Aorta (tissue), 5 donors: Measurements from ENCODE around the gene RXYLT1. TPM values are rescaled to one million over a fixed set of nuclear protein-coding genes. Genes with fewer than 3 reads are reported as not detected.
A peak's percentile ranks its signal among the peaks of the same experiment; 100 is the strongest.
"Not testable (repeated sequence)": the region's sequence is repeated elsewhere in the genome, so short reads cannot be mapped to it uniquely, and the experiment has no call there.

Source experiments
- ATAC-seq: fragments of 200-7000 bp; cut with Tn5 transposase; one replicate; pipeline ENCODE4 v1.9.1; 2022; ENCODE audit warnings: moderate library complexity; ENCODE audit not compliant: low FRiP score
- DNase-seq, 2 donors: peaks; one replicate each; pipeline ENCODE4 v3.0.0-alpha.2; 2020
- H3K27ac ChIP-seq, 2 donors: one replicate each; pipeline ENCODE4 v1.5.1; 2013; ENCODE audit warnings: low read length in 2 of 2, mild to moderate bottlenecking in 2 of 2, moderate library complexity in 2 of 2, control low read depth in 1 of 2, inconsistent platforms in 1 of 2, low read depth in 1 of 2
- H3K27me3 ChIP-seq, 2 donors: one replicate each; pipeline ENCODE4 v1.6.1; 2013; ENCODE audit warnings: control low read depth in 1 of 2, low read length in 1 of 2, mild to moderate bottlenecking in 1 of 2, moderate library complexity in 1 of 2; ENCODE audit not compliant: insufficient read depth in 2 of 2, control insufficient read depth in 1 of 2
- H3K36me3 ChIP-seq, 2 donors: one replicate each; pipeline ENCODE4 v1.6.1; 2013; ENCODE audit warnings: control low read depth in 1 of 2, low read length in 1 of 2, mild to moderate bottlenecking in 1 of 2; ENCODE audit not compliant: insufficient read depth in 2 of 2, control insufficient read depth in 1 of 2
- H3K4me1 ChIP-seq, 2 donors: one replicate each; pipeline ENCODE4 v1.6.1; 2013; ENCODE audit warnings: low read length in 2 of 2, control low read depth in 1 of 2, mild to moderate bottlenecking in 1 of 2, moderate library complexity in 1 of 2; ENCODE audit not compliant: insufficient read depth in 2 of 2, control insufficient read depth in 1 of 2
- H3K4me3 ChIP-seq, 2 donors: one replicate each; pipeline ENCODE4 v1.5.1; 2013; ENCODE audit warnings: low read length in 2 of 2, control low read depth in 1 of 2, mild to moderate bottlenecking in 1 of 2
- H3K9me3 ChIP-seq: one replicate; pipeline ENCODE4 v1.6.1; 2013; ENCODE audit warnings: mild to moderate bottlenecking, low read length; ENCODE audit not compliant: control insufficient read depth
- WGBS, 2 donors: extraction: QIAGEN DNeasy Blood & Tissue Kit; methylation state at CpG; one replicate each; pipeline ENCODE4 v1.1.7; 2013; 5-methylcytosine and 5-hydroxymethylcytosine counted together
- intact Hi-C, 2 donors: fragments of 100-400 bp; cut with DNase I; formaldehyde crosslinking; loops; one replicate each; pipeline versions ENCODE4 v1.14.2 to v1.15.0; 2022
- polyA plus RNA-seq, 2 donors: library from polyadenylated mRNA; stranded (reverse); fragments of 200-250 nt; gene quantifications; one replicate each; pipeline ENCODE4 v1.2.3, GENCODE V29; 2013
- total RNA-seq, 2 donors: library from RNA; stranded (reverse); fragmentation: NEBNext Ultra II Directional; extraction: Animal tissue kit (Norgen Biotek cat#: 25700); gene quantifications; one replicate each; pipeline ENCODE4 v1.2.1, GENCODE V29; 2021
- donor health status: healthy with polysubstance abuse.
- donor health status: Bipolar disorder and iron deficiency.
- donor health status: DM: no; HTN: no; CAD: no.
- donor health status: DM: no; HTN: no; CAD: no.
- donor health status: DM: yes; HTN: yes; CAD: no.

RXYLT1 gene
- total and polyA plus RNA-seq, 4 donors: 6.9 to 16.5 (median 12.9) TPM

- H3K9me3 ChIP-seq, DNase-seq, H3K4me3 ChIP-seq, H3K27me3 ChIP-seq, H3K27ac ChIP-seq, H3K36me3 ChIP-seq, H3K4me1 ChIP-seq, ATAC-seq: not testable (repeated sequence)
- intact Hi-C loops: loop anchor here (1.0 to 10.0 kb wide), 4 partner anchors 242 to 382 kb away; partner anchors contain the start of gene KICS2 (in 1 of the 2)
- 93 to 95% methylated on average over 17 of the region's 17 CpGs for WGBS, 2 donors
Observed at GRCh38 chr12:63842750-63843149, 63.0 kb downstream of the RXYLT1 start.

GRCh38 chr12:63843254-63843720, 63.6 kb downstream of the RXYLT1 start:
- 8 to 9% methylated on average over 28 of the region's 28 CpGs for WGBS, 2 donors
- ATAC-seq: no peak
- Histone ChIP-seq H3K36me3 (no peaks in the 10 kb centered on the region), H3K9me3 (no peaks in the 10 kb centered on the region), H3K4me1 (no peaks in the 10 kb centered on the region), H3K27me3 (no peaks in the 10 kb centered on the region), H3K4me3 (peak overlapping the region; percentile 60 to 84), H3K27ac (peak overlapping the region in 1 of 2 donors; percentile 77)
- DNase-seq: no peak
- intact Hi-C loops: loop anchor here (1.0 to 10.0 kb wide), 4 partner anchors 242 to 382 kb away; partner anchors contain the start of gene KICS2 (in 1 of the 2)

- Histone ChIP-seq H3K36me3 (no peaks in the 10 kb centered on the region), H3K27me3 (no peaks in the 10 kb centered on the region), H3K4me1 (no peaks in the 10 kb centered on the region), H3K27ac (peak overlapping the region; percentile 57 to 73), H3K4me3 (peak overlapping the region; percentile 60 to 84), H3K9me3 (no peaks in the 10 kb centered on the region)
- ATAC-seq (peak; percentile 95), DNase-seq (peak; percentile 94 to 96)
- intact Hi-C loops: loop anchor here (1.0 to 10.0 kb wide), 5 partner anchors 241 to 381 kb away; partner anchors contain the start of gene KICS2 (in 2 of the 2)
- WGBS, 2 donors: 0% methylated on average over 63 to 80 of the region's 80 CpGs
Observed at GRCh38 chr12:63843721-63844390, 64.1 kb downstream of the RXYLT1 start.

- H3K4me3 ChIP-seq: peak within 1 kb of the TSS; percentile 60 to 84
- DNase-seq: peak; percentile 76 to 89
- intact Hi-C loops: loop anchor here (1.0 to 10.0 kb wide), 4 partner anchors 240 to 380 kb away; partner anchors contain the start of gene KICS2 (in 2 of the 2)
Observed at GRCh38 chr12:63844391-63845341, 65.0 kb downstream of the RXYLT1 start, which contains the start of gene SRGAP1. Gene SRGAP1 (plus strand): TSS chr12:63844700. CDS start chr12:63844817, 117 bp downstream.

GRCh38 chr12:63845726-63846125, 66.0 kb downstream of the RXYLT1 start:
- Histone ChIP-seq H3K27me3 (no peaks in the 10 kb centered on the region), H3K4me3 (peak overlapping the region in 1 of 2 donors; percentile 60), H3K9me3 (no peaks in the 10 kb centered on the region), H3K27ac (no peak overlapping the region), H3K36me3 (no peaks in the 10 kb centered on the region), H3K4me1 (no peaks in the 10 kb centered on the region)
- WGBS, 2 donors: 61 to 64% methylated on average over 2 of the region's 2 CpGs
- DNase-seq (no peak), ATAC-seq (no peak)
- intact Hi-C loops: loop anchor here in 1 of 2 donors (10.0 kb wide), 2 partner anchors 239 to 379 kb away; partner anchors contain the start of gene KICS2

More at GRCh38 chr12:63844391-63845341, 65.0 kb downstream of the RXYLT1 start, which contains the start of gene SRGAP1:
- H3K36me3 ChIP-seq: no peaks in the 10 kb centered on the region
- peak within 1 kb of the TSS; percentile 57 to 77 for H3K27ac ChIP-seq
- no peaks in the 10 kb centered on the region for H3K4me1 ChIP-seq
- H3K27me3 ChIP-seq: no peaks in the 10 kb centered on the region
- peak; percentile 75 for ATAC-seq
- 1% methylated on average over 52 of the region's 52 CpGs for WGBS, 2 donors
- H3K9me3 ChIP-seq: no peaks in the 10 kb centered on the region

GRCh38 chr12:63846238-63846967, 66.7 kb downstream of the RXYLT1 start:
- intact Hi-C loops: loop anchor here in 1 of 2 donors (10.0 kb wide), 2 partner anchors 238 to 378 kb away; partner anchors contain the start of gene KICS2
- Histone ChIP-seq H3K27ac (no peak overlapping the region), H3K4me1 (no peaks in the 10 kb centered on the region), H3K27me3 (no peaks in the 10 kb centered on the region), H3K4me3 (no peak overlapping the region), H3K36me3 (no peaks in the 10 kb centered on the region), H3K9me3 (no peaks in the 10 kb centered on the region)
- WGBS, 2 donors: 94 to 97% methylated on average over 6 of the region's 6 CpGs
- DNase-seq (no peak), ATAC-seq (no peak)

GRCh38 chr12:63848450-63848849, 68.7 kb downstream of the RXYLT1 start:
- no peaks in the 10 kb centered on the region for H3K27me3 ChIP-seq
- intact Hi-C loops: loop anchor here in 1 of 2 donors (10.0 kb wide), 2 partner anchors 236 to 376 kb away; partner anchors contain the start of gene KICS2

More at GRCh38 chr12:63848450-63848849, 68.7 kb downstream of the RXYLT1 start:
- Histone ChIP-seq H3K36me3 (no peaks in the 10 kb centered on the region), H3K27ac (no peak overlapping the region), H3K9me3 (no peaks in the 10 kb centered on the region), H3K4me3 (no peak overlapping the region), H3K4me1 (no peaks in the 10 kb centered on the region)
- DNase-seq (no peak), ATAC-seq (no peak)
- WGBS, 2 donors: 78 to 85% methylated on average over 4 of the region's 4 CpGs
